Uterus (tissue), 4 donors: ENCODE measurements around the gene STT3B. TPM values are rescaled to one million over a fixed set of nuclear protein-coding genes. Genes with fewer than 3 reads are reported as not detected.

Source experiments
- DNase-seq, 2 donors: peaks; one replicate each; pipeline ENCODE4 v3.0.0-alpha.2; 2019 to 2020
- H3K27ac ChIP-seq, 2 donors: fragments of 200-600 bp; sonication (generic); 1 replicate in 1 of 2; 2 replicates in 1 of 2; pipeline ENCODE4 v1.5.1; 2016 to 2018
- H3K27me3 ChIP-seq, 2 donors: fragments of 200-600 bp; sonication (generic); one replicate each; pipeline ENCODE4 v1.5.1; 2018 to 2019; ENCODE audit warnings: control low read depth in 1 of 2
- H3K36me3 ChIP-seq, 2 donors: fragments of 200-600 bp; sonication (generic); one replicate each; pipeline ENCODE4 v1.5.1; 2019; ENCODE audit warnings: control low read depth in 1 of 2
- H3K4me1 ChIP-seq, 2 donors: fragments of 200-600 bp; sonication (generic); one replicate each; pipeline ENCODE4 v1.5.1; 2018 to 2019; ENCODE audit warnings: control low read depth in 1 of 2
- H3K4me3 ChIP-seq, 2 donors: fragments of 200-600 bp; sonication (generic); 1 replicate in 1 of 2; 2 replicates in 1 of 2; pipeline ENCODE4 v1.5.1; 2018 to 2019; ENCODE audit warnings: mild to moderate bottlenecking in 1 of 2
- H3K9me3 ChIP-seq, 2 donors: fragments of 200-600 bp; sonication (generic); one replicate each; pipeline ENCODE4 v1.5.1; 2019; ENCODE audit warnings: control low read depth in 1 of 2
- POLR2A ChIP-seq, 2 donors: fragments of 450-650 bp; IDR thresholded peaks; one replicate each; pipeline ENCODE4 v1.6.1; 2016; ENCODE audit warnings: antibody characterized with exemption in 2 of 2, mild to moderate bottlenecking in 1 of 2, moderate library complexity in 1 of 2
- intact Hi-C: fragments of 100-400 bp; cut with DNase I; formaldehyde crosslinking; loops from one replicate; pipeline ENCODE4 v1.15.1; 2023; ENCODE audit warnings: low total_unique reads
- total RNA-seq, 4 donors: library from RNA; depleted of rRNA in 3 of 4; stranded (reverse); fragments of >200 nt in 3 of 4; gene quantifications; one replicate each; pipeline versions ENCODE4 v1.1.0 to v1.2.4, GENCODE V29; 2014 to 2023
- TF ChIP-seq, protein P1 (sequence below), 4 experiments: fragments of 200-600 bp in 2 of 4; fragments of 450-650 bp in 2 of 4; sonication (generic) in 2 of 4; IDR thresholded peaks; one replicate each; pipeline ENCODE4 v1.5.1; 2016 to 2019; ENCODE audit warnings: antibody characterized with exemption in 4 of 4, mild to moderate bottlenecking in 2 of 4, moderate library complexity in 1 of 4
- donor health status: DM: yes; HTN: yes; CAD: no.

The STT3B gene
- total RNA-seq, 4 donors from 2014 or later, result 57.1 to 233 (median 96.0) TPM

DNA sequence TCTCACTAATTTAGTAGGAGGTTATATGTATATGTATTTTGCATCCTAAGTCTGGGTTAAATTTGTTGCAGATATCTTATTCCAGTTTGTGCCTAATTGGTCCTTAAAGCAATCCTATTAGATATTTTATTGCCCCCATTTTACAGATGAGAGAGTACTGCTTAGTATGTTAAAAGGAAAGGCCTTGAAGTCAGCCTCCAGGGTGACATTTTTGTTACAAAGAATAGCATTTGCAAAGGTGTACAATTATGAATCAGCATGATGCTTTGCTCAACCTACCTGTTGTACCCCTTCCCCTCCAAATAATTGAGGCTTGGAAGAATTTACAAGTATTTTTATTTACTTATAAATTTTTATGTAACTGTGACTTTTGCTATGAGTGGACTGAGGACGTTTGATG lies 14.0 kb downstream of the STT3B start:
- Histone ChIP-seq H3K27ac (no peak overlapping the region), H3K4me3 (no peak overlapping the region), H3K4me1 (no peaks in the 10 kb centered on the region), H3K27me3 (no peaks in the 10 kb centered on the region), H3K36me3 (no peaks in the 10 kb centered on the region), H3K9me3 (no peaks in the 10 kb centered on the region)
- TF ChIP-seq, protein P1, sequence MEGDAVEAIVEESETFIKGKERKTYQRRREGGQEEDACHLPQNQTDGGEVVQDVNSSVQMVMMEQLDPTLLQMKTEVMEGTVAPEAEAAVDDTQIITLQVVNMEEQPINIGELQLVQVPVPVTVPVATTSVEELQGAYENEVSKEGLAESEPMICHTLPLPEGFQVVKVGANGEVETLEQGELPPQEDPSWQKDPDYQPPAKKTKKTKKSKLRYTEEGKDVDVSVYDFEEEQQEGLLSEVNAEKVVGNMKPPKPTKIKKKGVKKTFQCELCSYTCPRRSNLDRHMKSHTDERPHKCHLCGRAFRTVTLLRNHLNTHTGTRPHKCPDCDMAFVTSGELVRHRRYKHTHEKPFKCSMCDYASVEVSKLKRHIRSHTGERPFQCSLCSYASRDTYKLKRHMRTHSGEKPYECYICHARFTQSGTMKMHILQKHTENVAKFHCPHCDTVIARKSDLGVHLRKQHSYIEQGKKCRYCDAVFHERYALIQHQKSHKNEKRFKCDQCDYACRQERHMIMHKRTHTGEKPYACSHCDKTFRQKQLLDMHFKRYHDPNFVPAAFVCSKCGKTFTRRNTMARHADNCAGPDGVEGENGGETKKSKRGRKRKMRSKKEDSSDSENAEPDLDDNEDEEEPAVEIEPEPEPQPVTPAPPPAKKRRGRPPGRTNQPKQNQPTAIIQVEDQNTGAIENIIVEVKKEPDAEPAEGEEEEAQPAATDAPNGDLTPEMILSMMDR (IDR thresholded peaks at IDR 0.05), result no peak
- no peak for TF ChIP-seq POLR2A (IDR thresholded peaks at IDR 0.05)
- DNase-seq, result no peak
- intact Hi-C loops, result no loop called here

DNA sequence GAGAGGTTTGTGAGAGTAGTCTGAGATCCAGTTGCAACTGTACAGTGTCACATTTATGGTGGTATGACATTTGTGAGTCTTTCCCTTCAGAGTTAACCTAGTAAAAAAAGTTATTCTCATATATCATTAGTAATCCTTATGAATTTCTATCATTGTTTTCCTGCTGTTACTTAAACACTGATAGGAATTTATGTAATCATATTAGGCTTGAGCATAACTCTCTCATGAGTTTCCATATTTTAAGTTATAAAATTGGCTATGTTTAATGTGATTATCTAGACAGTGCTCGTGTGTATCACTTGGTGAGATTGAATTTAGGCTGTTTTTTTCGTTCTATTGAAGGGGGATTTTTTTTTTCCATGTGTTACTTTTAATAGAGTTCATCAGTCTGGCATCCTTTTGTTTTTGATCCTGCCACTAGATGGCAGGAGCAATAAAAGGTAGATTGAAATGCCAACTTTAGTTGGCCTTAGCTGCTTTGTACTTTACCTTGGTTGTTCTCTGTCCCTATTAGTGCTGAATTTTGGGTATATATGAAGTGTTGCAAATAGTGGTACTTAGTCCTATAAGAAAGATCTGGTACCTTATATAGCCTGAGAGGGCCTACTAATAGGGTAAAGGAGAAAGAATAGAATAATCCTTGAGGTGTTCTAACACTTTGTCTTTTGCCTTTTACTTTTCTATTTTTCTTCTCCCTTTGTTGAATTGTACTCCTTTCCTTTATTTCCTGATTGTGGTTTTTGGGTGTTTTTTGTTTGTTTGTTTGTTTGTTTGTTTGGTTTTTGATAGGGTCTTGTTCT lies 17.9 kb downstream of the STT3B start:
- TF ChIP-seq POLR2A (IDR thresholded peaks at IDR 0.05), result no peak
- TF ChIP-seq, protein P1 (IDR thresholded peaks at IDR 0.05), result peak; percentile 42 to 57 (median 50)
- Histone ChIP-seq H3K4me3 (no peak overlapping the region), H3K9me3 (no peaks in the 10 kb centered on the region), H3K27me3 (no peaks in the 10 kb centered on the region), H3K36me3 (no peaks in the 10 kb centered on the region), H3K4me1 (peaks cover 0 to 8% of the 10 kb centered on the region in 2 donors), H3K27ac (no peak overlapping the region)
- intact Hi-C loops, result no loop called here
- DNase-seq, result no peak

DNA sequence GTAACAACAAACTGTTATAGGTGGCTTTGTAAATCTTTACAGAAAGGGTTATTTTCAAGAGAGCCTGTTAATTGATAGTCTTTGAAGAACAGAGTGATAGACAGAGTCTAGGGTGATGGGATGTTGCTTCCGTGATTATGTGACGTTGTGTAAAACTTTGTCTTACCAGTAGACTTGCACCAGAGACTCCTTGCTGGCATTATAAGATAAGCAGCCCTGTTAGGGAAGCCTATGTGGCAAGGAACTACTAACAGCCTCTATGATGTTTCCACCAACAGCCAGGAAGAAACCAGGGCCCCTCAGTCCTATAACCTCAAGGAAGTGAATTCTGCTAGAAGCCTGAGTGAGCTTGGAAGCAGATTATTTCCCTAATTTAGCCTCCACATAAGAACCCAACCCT lies 18.9 kb downstream of the STT3B start:
- Histone ChIP-seq H3K4me3 (no peak overlapping the region), H3K36me3 (no peaks in the 10 kb centered on the region), H3K27me3 (no peaks in the 10 kb centered on the region), H3K9me3 (no peaks in the 10 kb centered on the region), H3K27ac (no peak overlapping the region), H3K4me1 (peaks cover 0 to 8% of the 10 kb centered on the region in 2 donors)
- intact Hi-C loops, result no loop called here
- DNase-seq, result no peak
- no peak for TF ChIP-seq POLR2A (IDR thresholded peaks at IDR 0.05)
- TF ChIP-seq, protein P1 (IDR thresholded peaks at IDR 0.05), result no peak

DNA sequence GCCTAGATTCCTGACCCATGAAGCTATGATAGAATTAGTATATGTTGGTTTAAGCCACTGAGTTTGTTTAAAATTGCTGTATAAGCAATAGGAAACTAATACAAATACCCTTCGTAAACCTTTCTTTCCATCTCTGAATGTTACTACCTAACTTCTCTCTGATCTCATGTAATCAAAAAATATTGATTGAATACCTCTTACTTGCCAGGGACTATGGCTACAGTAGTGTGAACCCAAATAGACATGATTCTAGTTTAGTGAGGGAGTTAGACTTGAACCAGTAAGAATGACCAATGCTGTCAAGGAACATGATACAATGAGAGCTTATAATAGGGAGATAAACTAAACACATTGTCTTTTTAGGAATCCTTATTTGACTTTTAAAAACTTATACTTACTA lies 19.4 kb downstream of the STT3B start:
- Histone ChIP-seq H3K9me3 (no peaks in the 10 kb centered on the region), H3K4me1 (peaks cover 0 to 8% of the 10 kb centered on the region in 2 donors), H3K27ac (no peak overlapping the region), H3K27me3 (no peaks in the 10 kb centered on the region), H3K36me3 (no peaks in the 10 kb centered on the region), H3K4me3 (no peak overlapping the region)
- no peak for TF ChIP-seq POLR2A (IDR thresholded peaks at IDR 0.05)
- TF ChIP-seq, protein P1 (IDR thresholded peaks at IDR 0.05), result no peak
- DNase-seq, result no peak
- intact Hi-C loops, result no loop called here

DNA sequence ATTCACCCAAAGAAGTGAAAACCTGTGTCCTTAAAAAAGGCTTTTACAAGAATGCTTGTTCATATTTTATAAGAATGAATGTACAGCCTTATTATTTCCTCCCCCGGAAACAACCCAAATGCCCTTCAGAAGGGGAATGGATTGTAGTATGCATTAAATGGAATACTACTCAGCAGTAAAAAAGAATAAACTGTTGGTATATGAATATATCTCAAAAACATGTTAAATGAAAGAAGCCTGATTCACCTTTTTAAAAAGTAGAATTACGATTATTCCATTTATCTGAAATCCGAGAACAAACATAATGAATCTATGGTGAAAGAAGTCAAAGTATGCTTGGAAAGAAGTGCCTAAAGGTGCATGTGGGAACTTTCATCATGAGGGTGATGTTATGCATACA lies 20.5 kb downstream of the STT3B start:
- TF ChIP-seq POLR2A (IDR thresholded peaks at IDR 0.05), result no peak
- TF ChIP-seq, protein P1 (IDR thresholded peaks at IDR 0.05), result no peak
- no peaks in the 10 kb centered on the region for H3K36me3 ChIP-seq
- H3K27me3 ChIP-seq, result no peaks in the 10 kb centered on the region
- H3K4me1 ChIP-seq, result peaks cover 0 to 8% of the 10 kb centered on the region in 2 donors
- intact Hi-C loops, result no loop called here
- H3K4me3 ChIP-seq, result no peak overlapping the region
- no peak for DNase-seq
- no peak overlapping the region for H3K27ac ChIP-seq
- H3K9me3 ChIP-seq, result no peaks in the 10 kb centered on the region
